Left colon (tissue), 2 donors: ENCODE results near the gene CTRB2. TPM values are rescaled to one million over a fixed set of nuclear protein-coding genes. Genes with fewer than 3 reads are reported as not detected.
"Not testable (repeated sequence)": the region's sequence is repeated elsewhere in the genome, so short reads cannot be mapped to it uniquely, and the experiment has no call there.

ENCODE experiments used
- ATAC-seq: fragments of 200-7000 bp; cut with Tn5 transposase; one replicate; pipeline ENCODE4 v1.9.1; 2020; ENCODE audit warnings: mild to moderate bottlenecking, moderate library complexity
- DNase-seq, 2 donors: peaks; one replicate each; pipeline ENCODE4 v3.0.0-alpha.2; 2020
- intact Hi-C, 2 donors: fragments of 100-400 bp; cut with DNase I in 1 of 2; cut with micrococcal nuclease in 1 of 2; formaldehyde crosslinking; loops; one replicate each; pipeline versions ENCODE4 v1.11.2 to v1.14.0; 2022; cut with DNase I, micrococcal nuclease
- total RNA-seq, 2 donors: library from RNA; stranded (reverse); fragmentation: NEBNext Ultra II Directional; extraction: Animal tissue kit (Norgen Biotek cat#: 25700); gene quantifications; one replicate each; pipeline ENCODE4 v1.2.1, GENCODE V29; 2021
- donor health status: DM: no; HTN: no; CAD: no.
- donor health status: DM: yes; HTN: yes; CAD: no.

CTRB2 gene
- total RNA-seq, 2 donors from 2014 or later = 6.1 TPM; not detected in 1

DNA sequence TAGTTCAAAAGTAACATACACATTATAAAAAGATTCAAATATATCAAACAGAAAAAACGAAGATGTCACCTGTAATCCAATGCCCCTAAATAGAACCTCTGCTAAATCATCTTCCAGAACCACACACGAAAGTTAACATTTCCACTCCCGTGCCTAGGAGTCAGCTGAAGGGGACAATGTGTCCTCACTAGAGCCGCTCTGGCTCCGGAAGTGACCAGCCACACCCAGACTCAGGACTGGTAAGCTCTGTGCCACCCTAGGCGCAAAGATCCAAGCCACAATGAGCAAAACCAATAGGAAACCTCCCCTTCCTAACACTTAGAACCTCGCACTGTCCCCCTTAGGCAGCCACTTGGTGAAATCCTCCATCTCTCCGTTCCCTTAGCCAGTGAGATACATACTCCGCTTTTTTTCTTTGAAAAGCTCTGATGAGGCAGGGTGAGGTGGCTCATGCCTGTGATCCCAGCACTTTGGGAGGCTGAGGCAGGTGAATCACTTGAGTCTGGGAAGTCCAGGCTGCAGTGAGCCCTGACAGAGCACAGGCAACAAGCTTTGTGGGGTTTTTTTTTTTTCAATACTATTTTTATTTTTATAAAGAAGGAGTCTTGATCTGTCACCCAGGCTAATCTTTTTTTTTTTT is 23.6 kb upstream of the CTRB2 start:
- ATAC-seq (no peak), DNase-seq (no peak)
- intact Hi-C loops = loop anchor here (5.0 to 10.0 kb wide), 2 partner anchors 157 to 164 kb away; no protein-coding TSS in a partner anchor

DNA sequence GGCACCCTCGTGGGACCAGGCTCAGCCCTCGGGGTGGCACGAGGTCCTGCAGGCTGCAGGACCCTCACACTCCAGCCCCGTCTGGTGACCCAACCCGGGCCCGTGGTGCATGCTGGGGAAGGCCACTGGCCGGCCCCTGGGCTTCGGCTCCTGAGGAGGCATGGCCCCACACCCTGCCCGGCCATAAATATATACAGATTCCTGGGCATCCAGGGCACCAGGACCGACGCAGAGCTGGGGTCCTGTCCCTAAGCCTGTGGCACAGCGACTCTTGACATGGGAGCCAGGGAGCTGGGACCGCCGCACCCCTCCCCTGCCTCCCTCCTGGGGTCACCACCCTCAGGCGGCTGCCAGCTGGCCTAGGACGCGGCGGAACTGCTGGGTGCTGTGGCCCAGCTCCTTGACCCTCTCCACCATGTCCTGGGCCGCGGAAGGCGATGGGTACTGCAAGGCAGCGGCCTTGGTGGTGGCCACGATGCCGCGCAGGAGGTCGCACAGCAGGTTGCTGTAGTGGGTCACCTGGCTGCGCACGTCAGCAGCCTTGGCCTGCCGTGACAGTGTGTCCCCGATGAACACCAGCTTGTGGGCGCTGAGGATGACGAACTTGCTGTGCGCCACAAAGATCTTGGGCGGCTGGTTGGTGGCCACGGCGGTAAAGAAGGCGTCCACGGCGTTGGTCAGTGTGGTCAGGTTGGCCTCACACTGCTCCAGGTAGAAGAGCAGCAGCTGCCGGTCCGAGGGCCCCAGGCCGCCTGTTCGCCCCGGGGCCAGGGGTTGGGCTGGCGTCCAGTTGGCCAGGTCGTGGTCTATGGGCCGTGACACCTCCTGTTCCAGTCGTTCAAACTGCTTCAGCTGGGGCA is 22.4 kb upstream of the CTRB2 start:
- no peak for DNase-seq
- ATAC-seq = no peak
- intact Hi-C loops = loop anchor here (5.0 to 10.0 kb wide), 2 partner anchors 158 to 165 kb away; no protein-coding TSS in a partner anchor

DNA sequence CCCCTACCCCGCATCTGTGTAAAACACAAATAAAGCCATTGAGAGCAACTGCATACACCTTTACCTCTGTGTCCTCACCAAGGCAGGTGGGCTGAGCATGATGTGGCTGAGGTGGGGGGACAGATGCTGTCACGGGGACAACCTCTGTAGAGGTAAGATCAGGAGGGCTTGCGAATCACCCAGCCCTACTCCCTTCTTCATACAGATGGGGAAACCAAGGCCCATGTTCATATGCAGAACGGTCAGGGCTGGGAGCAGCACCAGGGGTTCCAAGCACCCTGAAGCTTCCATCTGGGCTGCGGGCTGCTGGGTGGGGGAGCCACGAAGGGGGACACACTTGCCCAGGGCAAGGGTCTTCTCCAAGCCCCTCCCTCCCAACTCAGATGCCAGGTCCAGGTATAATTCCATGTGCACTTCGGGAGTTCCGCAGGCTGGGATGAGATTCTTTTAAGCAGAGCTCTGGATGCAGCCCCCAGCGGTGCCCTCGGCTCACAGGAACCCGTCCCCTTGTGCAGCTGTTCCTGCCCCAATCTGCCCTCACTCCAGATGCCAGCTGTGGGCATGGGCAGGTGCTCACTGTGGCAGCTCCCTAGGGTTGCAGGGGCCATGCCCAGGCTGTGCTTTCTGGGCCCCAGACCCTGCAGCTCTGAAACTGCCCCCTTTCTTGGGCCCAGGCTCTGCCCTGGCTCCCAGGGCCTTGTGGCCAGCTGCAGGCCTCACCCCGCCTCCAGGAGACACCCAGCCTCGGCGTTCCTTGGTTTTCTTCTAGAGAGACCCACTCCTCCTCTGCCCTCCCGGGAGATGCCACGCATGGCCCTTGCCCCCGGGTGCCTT is 21.4 kb upstream of the CTRB2 start:
- peak; percentile 0 for ATAC-seq
- no peak for DNase-seq
- intact Hi-C loops = no loop called here

DNA sequence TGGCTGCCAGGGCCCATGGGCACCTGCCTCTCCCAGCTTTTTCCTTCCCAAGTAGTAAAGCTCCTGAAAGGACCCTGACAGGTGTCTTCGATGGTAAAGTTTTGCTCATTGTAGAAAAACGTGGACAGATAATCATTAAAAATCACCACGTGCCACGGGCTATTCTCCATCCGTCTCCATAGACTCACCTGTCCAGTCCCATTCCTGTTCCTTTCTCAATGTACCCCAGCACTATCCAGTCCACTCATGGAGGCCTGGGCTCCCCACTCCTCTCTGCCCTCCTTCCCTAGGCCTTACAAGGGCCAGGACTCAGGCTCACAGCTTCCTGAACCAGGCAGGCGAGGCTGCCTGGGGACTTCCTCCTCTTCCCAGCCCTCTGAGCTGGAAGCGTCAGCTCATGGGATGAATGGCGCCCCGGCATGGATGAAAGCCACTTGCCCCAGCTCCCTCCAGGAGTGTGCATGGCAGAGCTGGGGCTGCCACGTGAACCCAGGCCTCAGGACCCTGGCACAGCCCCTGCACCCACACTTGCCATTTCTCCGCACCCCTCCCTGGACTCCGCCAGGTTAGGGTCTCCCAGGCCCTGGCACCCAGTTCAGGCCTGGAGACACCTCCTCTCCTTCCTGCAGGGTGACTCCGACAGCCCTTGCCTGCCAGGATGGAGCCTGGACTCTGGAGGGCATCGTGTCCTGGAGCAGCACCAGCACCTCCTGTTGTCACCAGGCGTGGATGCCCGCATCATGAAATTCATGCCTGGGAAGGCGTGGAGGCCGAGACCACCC is 20.6 kb upstream of the CTRB2 start:
- peak; percentile 20 for ATAC-seq
- intact Hi-C loops = no loop called here

DNA sequence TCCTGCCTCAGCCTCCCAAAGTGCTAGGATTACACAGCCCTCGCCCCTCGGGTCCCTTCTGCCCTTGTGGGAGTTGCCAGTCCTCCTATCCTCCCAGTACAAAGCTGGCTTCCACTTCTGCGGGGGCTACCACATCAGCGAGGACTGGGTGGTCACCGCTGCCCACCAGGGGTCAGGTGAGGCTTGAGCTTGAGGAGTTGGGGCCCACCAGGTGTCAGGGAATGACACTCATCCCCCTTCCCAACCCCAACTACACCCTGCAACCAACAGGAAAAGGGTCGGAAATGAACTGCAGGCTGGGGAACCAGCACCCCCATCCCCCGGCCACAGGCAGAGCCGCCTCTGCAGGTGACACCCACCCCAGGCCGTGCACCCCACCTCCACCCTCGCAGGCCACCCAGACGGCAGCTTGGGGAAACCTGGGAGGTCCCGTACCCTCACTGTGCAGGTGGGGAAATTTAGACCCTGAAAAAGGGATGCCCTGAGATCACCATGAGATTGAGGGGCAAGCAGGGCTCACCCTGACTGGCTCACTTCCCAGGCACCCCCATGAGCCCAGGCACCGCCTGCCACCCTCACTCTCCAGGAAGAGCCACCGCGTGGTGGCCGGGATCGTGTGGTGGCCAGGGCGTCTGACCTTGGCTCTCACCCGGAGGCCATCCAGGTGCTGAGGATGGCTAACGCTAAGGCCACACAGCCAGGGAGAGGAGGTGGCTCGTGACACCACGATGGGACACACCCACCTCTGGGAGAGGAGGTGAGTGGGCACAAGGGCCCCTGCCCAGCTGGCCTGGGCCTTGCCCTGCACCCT is 19.8 kb upstream of the CTRB2 start:
- ATAC-seq = peak; percentile 26
- intact Hi-C loops = no loop called here
- no peak for DNase-seq

More for the DNA sequence above, 20.6 kb upstream of the CTRB2 start:
- no peak for DNase-seq

DNA sequence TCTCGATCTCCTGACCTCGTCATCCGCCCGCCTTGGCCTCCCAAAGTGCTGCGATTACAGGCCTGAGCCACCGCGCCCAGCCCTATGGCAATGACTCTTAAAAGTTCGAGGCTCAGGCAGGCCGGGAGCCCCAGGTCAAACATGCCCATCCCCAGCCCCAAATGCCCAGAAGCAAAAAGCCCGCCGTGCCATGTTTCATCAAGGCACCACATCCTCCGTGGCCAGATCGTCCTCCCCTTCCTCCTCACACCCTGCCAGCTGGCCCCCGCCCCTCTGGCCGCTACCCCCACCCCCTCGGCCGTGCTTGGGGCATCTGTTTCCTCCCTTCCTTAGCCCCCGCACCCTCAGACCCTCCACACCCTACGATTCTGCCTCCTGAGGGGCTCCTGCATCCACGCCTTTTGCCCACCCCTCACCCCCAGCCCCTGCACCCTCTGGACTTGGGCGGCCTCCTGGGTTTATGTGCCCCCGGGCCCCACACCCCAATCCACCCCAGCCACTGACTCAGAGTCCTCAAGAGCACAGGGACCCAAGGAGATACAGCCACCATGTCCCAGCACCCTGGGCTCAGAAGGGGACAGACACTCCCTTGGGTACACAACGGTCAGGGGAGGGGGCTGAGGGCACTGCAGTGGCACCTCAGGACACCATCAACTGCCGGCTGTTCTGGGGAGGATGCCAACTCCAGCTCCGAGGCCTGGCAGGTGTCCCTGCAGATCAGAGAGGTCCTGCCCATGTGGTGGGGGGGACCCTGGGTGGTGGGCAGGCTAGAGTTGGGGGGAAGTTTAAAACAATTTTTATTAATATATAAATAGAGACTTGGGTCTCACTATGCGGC is 18.9 kb upstream of the CTRB2 start:
- DNase-seq (no peak), ATAC-seq (peak; percentile 9)
- intact Hi-C loops = loop anchor here in 1 of 2 donors (2.0 kb wide), 1 partner anchor 19 kb away; the partner anchor contains the start of gene CTRB2

DNA sequence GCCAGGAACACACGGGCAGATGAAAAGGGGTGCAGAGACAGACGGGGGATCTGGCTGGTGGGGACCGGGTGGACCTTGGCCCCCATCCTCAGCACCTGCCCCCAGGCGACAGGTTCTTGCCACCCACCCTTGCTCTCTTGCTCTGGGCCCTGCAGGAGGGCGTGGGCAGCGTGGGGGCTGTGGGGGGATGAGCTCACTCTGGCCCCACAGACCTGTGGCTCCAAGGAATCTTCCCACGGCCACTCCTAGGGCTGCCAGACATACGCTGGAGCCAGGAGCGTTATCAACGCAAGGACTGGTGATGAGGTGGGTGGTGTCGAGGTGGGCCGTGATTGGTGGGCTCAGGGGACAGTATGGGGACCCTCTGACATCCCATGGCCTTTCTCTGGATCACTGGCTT is 18.1 kb upstream of the CTRB2 start:
- intact Hi-C loops = loop anchor here in 1 of 2 donors (2.0 kb wide), 1 partner anchor 18 kb away; the partner anchor contains the start of gene CTRB2
- DNase-seq (no peak), ATAC-seq (peak; percentile 14)

DNA sequence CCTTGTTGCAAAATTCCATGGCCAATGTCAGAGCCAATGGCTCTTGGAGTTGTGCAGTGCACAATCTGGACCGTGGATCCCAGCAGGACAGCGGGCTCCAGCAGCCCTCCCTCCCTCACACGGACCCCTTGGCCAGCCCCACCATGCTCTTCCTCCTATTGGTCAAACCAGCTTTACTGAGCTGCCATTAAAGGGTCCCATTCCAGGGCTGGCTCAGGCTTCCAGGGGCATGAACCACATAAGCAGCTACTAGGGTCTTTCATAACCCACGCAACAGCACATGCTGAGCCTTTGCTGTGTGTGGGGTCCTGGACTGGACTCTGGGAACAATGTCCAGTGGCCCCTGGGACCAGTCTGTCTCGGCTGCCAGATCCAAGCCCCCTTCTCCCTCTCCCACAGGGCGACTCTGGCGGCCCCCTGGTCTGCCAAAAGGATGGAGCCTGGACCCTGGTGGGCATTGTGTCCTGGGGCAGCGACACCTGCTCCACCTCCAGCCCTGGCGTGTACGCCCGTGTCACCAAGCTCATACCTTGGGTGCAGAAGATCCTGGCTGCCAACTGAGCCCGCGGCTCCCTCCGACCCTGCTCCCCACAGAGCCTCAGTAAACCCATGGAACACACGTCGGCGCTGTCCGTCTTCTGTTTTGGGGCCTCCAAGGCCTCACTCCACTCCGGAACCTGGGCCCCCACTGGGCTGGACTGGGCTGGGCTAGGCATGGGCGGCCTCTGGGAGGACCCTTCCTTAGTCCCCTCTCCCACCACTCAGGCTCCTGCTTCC is 17.5 kb upstream of the CTRB2 start:
- peak; percentile 1 for ATAC-seq
- intact Hi-C loops = loop anchor here in 1 of 2 donors (2.0 kb wide), 1 partner anchor 18 kb away; the partner anchor contains the start of gene CTRB2
- no peak for DNase-seq

DNA sequence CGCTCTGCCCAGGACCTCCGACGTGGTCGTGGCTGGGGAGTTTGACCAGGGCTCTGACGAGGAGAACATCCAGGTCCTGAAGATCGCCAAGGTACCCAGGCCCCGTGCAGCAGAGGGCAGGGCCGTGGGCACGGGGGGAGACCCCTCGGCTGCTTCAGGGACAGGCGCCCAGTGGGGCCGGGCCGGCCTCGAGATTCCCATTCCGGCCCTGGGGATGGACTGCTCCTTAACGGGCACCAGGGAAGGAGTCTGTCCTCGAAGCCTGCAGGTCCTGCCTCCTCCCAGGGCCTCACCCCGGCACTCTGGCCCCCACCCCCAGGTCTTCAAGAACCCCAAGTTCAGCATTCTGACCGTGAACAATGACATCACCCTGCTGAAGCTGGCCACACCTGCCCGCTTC is 16.2 kb upstream of the CTRB2 start:
- intact Hi-C loops, ATAC-seq, DNase-seq: not testable (repeated sequence)

DNA sequence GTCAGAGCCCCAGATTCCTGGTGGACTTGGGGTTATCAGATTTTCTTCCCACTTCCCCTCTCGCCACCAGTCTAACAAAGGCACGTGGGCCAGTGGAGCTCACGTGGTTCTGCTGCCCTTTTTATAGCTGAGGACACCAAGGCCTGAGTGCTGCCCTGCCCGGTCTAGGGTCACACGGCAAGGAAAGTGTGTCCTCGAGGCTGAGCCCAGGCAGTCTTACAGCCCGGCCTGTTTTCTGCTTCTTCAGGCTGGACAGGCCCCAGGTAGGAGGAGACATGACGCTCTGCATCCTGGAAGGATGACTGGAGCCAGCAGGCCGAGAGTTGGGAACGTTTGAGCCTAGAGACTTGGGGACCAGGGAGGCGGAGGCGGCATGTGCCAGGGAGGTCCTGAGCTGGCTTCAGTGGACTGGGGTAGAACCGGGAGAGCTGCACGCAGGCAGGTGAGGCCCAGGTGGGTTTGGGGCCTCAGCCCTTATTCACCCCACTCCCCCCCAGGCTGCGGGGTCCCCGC is 15.4 kb upstream of the CTRB2 start:
- intact Hi-C loops = no loop called here
- ATAC-seq = no peak
- no peak for DNase-seq

DNA sequence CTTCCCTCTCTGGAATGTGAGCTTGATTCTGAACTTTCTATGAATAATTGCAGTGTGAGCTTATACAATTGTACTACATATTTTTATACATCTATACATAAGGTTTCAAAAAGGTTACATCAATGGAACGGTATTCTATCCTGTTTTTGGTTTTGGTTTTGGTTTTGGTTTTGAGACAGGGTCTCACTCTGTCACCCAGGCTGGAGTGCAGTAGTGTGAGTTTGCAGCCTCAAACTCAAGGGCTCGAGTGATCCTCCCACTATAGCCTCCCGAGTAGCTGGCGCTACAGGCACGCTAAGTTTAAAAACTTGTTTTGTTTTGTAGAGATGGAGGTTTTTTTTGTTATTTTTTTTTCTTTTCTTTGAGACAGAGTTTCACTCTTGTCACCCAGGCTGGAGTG is 12.9 kb upstream of the CTRB2 start:
- DNase-seq = no peak
- intact Hi-C loops = no loop called here
- ATAC-seq = no peak

DNA sequence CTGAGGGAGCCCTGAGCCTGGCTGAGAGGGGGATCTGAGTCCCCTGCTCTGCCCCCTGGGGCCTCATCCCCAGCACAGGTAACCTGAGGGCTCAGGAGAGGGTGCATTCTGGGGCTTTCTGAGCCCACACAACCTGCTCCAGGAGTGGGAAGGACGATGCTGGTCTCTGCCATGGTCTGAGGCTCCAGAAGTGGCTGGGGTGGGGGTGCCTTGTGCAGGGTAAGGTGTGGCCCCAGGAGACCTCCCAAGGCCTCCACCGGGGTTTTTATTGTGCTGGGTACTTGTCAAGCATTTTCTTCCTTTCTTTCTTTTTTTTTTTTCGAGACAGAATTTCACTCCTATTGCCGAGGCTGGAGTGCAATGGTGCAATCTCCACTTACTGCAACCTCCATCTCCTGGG is 12.1 kb upstream of the CTRB2 start:
- intact Hi-C loops = no loop called here
- DNase-seq (no peak), ATAC-seq (no peak)

DNA sequence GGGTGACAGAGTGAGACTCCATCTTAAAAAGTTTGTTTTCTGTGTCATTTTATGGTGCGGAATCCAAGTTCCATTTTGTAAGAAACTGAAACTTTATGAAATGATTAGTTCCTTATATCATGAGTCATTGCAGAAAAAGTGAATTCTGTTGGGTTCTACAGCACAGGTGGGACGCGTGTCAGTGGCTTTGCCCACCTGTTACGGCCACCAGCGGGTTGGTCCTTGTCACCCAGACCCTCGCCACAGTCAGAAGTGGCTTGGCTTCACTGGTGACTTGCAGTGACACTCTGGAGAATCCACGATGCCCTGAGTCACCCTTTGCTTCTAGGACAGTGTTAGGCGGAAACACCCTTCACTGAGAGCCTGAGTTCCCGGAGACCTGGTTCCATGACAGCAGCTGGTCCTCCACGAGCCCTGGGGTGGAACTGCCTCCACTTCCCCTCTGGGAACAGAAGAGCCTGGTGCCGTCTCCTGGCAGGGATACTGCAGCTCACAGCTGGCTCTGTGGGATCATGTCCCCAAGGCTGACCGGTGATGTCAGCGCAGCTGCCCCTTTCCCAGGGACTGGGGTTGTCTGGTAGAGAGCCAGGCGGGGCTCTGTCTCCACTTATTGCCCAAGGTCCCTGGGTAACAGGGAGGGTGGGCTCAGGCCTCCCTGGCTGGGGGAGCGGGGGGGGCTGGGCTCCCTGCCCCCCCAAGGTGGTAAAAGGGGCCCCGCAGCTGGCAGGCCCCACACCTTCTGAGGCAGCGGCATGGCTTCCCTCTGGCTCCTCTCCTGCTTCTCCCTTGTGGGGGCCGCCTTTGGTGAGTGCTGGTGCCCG is 11.5 kb upstream of the CTRB2 start, which contains the start of gene CTRB1:
TSS of gene CTRB1 (plus strand) at position 733 of the 821 bp plus-strand sequence. CDS start at position 753, 20 bp downstream.
- DNase-seq = no peak
- ATAC-seq = no peak
- intact Hi-C loops = no loop called here

DNA sequence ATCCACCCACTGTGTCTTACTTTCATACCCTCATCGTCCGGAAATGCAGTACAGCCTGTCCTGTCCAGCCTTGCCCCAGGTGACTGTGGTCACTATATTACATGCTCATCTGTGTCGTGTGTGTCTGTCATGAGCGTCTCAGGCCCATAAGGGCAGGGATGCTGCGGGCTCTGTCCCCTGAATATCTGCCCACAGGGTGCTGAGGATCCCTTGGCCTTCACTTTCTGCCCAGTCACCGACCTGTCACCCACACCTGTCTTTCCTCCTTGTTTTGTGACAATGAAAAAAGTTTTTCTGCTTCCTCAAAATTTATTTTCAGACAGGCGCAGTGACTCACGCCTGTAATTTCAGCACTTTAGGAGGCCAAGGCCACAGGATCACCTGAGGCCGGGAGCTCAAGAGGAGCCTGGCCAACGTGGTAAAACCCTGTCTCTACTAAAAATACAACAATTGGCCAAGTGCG is 10.5 kb upstream of the CTRB2 start:
- intact Hi-C loops = no loop called here
- ATAC-seq (no peak), DNase-seq (no peak)

DNA sequence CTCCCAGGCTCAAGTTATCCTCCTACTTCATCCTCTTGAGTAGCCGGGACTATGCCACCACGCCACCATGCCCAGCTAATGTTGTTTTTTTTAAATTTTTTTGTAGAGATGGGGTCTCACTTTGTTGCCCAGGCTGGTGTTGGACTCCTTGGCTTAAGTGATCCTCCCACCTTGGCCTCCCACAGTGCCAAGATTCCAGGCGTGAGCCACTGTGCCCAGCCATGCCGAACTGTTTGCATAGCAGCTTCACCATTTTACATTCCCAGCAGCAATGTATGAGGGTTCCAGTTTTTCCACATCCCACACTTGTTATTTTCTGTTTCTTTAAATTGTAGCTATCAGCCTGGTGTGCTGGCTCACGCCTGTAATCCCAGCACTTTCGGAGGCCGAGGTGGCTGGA is 9.6 kb upstream of the CTRB2 start:
- no peak for ATAC-seq
- intact Hi-C loops = no loop called here
- DNase-seq = no peak
